GM12878 (cell line): ENCODE data around the gene AGFG1. TPM values are rescaled to one million over a fixed set of nuclear protein-coding genes. Genes with fewer than 3 reads are reported as not detected.
A peak's percentile ranks its signal among the peaks of the same experiment; 100 is the strongest.

Experiments
- ATAC-seq: fragments of 200-7000 bp; cut with Tn5 transposase; 3 replicates; pipeline ENCODE4 v1.9.1; 2020; ENCODE audit warnings: mild to moderate bottlenecking, moderate library complexity
- BruUV-seq: library from RNA; stranded (reverse); fragments of 400-500 nt; replicated peaks from 2 replicates; lab custom pipeline; 2021; lab: Mats Ljungman, UMichigan
- CTCF ChIA-PET: fragments of 300-600 bp; sonication (Branson Sonifier 250); formaldehyde crosslinking; extraction: SDS; loops from one replicate; lab custom pipeline; 2021; ENCODE audit warnings: inconsistent platforms; lab: Yijun Ruan, JAX
- POLR2A ChIA-PET: fragments of 350-600 bp; formaldehyde crosslinking; extraction: SDS; loops from one replicate; lab custom pipeline; 2021; ENCODE audit warnings: inconsistent platforms; lab: Charles Lee
- RAD21 ChIA-PET: fragments of 300-600 bp; sonication (Branson Sonifier 250); formaldehyde crosslinking; loops from one replicate; lab custom pipeline; 2023; ENCODE audit warnings: antibody characterized with exemption; ENCODE audit not compliant: unreplicated experiment; lab: Charles Lee
- SMC1A ChIA-PET: fragments of 300-600 bp; sonication (Branson Sonifier 250); formaldehyde crosslinking; loops from one replicate; lab custom pipeline; 2023; ENCODE audit not compliant: unreplicated experiment, uncharacterized antibody; lab: Charles Lee
- DNase-seq: peaks from one replicate; pipeline ENCODE4 v3.0.0-alpha.2; 2011; ENCODE audit warnings: low read depth, low spot score
- FAIRE-seq: peaks from 3 replicates; lab custom pipeline; 2011; peaks lifted over from hg19 to GRCh38; lab: Jason Lieb, UNC
- H2AFZ ChIP-seq: 2 replicates; pipeline ENCODE4 v1.6.0; 2011; ENCODE audit warnings: low read depth, low read length, control low read depth; ENCODE audit not compliant: control insufficient read depth
- H3K27ac ChIP-seq: 2 replicates; pipeline ENCODE4 v1.5.1; 2011; ENCODE audit warnings: control low read depth; ENCODE audit not compliant: control insufficient read depth, insufficient read depth
- H3K27me3 ChIP-seq, 2 experiments: replicated peaks in 1 of 2; 2 replicates each; pipeline versions ENCODE4 v1.6.0 to v1.6.1; 2011; ENCODE audit warnings: low read length in 1 of 2; ENCODE audit not compliant: control insufficient read depth in 2 of 2, insufficient read depth in 2 of 2
- H3K36me3 ChIP-seq, 2 experiments: 2 replicates each; pipeline ENCODE4 v1.5.1; 2011; ENCODE audit warnings: low read length in 1 of 2; ENCODE audit not compliant: control insufficient read depth in 2 of 2, insufficient read depth in 2 of 2
- H3K4me1 ChIP-seq: 2 replicates; pipeline ENCODE4 v1.6.1; 2011; ENCODE audit warnings: mild to moderate bottlenecking, low read length, moderate library complexity, mixed read lengths; ENCODE audit not compliant: control insufficient read depth, insufficient read depth
- H3K4me2 ChIP-seq: 2 replicates; pipeline ENCODE4 v1.6.0; 2011; ENCODE audit warnings: control low read depth; ENCODE audit not compliant: control insufficient read depth, insufficient read depth
- H3K4me3 ChIP-seq: fragments of 200-600 bp; sonication (generic); 2 replicates; pipeline ENCODE4 v1.5.1; 2016
- H3K79me2 ChIP-seq: 2 replicates; pipeline ENCODE4 v1.6.0; 2011; ENCODE audit warnings: low read length; ENCODE audit not compliant: control insufficient read depth, insufficient read depth
- H3K9ac ChIP-seq: 2 replicates; pipeline ENCODE4 v1.8.0; 2011; ENCODE audit warnings: low read length, control low read depth, mixed read lengths; ENCODE audit not compliant: control insufficient read depth, insufficient read depth
- H3K9me3 ChIP-seq: replicated peaks from 3 replicates; pipeline ENCODE4 v1.5.1; 2011; ENCODE audit warnings: mild to moderate bottlenecking, low read length; ENCODE audit not compliant: control insufficient read depth, insufficient read depth
- H4K20me1 ChIP-seq: 2 replicates; pipeline ENCODE4 v1.6.0; 2011; ENCODE audit not compliant: control insufficient read depth, insufficient read depth
- ATF7 ChIP-seq: fragments of 450-650 bp; IDR thresholded peaks from 2 replicates; pipeline ENCODE4 v1.6.1; 2016; ENCODE audit warnings: low read depth, mild to moderate bottlenecking
- BCL11A ChIP-seq: IDR thresholded peaks from 2 replicates; pipeline ENCODE4 v1.6.1; 2011; ENCODE audit warnings: low read depth, low read length
- EP300 ChIP-seq, 2 experiments: fragments of 150-350 bp in 1 of 2; IDR thresholded peaks; 2 replicates each; pipeline ENCODE4 v1.6.1; 2011 to 2012; ENCODE audit warnings: low read depth in 2 of 2, low read length in 2 of 2, borderline replicate concordance in 1 of 2, improper control_type of control experiment in 1 of 2, inconsistent platforms in 1 of 2; ENCODE audit not compliant: control insufficient read depth in 1 of 2
- IKZF1 ChIP-seq: fragments of 450-650 bp; conservative IDR thresholded peaks from 2 replicates; pipeline ENCODE4 v1.6.1; 2017; ENCODE audit warnings: antibody characterized with exemption, mild to moderate bottlenecking
- MEF2B ChIP-seq: fragments of 450-650 bp; IDR thresholded peaks from 2 replicates; pipeline ENCODE4 v1.6.1; 2018; ENCODE audit warnings: mild to moderate bottlenecking, moderate library complexity; ENCODE audit not compliant: partially characterized antibody, poor library complexity, severe bottlenecking
- MTA2 ChIP-seq: fragments of 450-650 bp; IDR thresholded peaks from 2 replicates; pipeline ENCODE4 v1.6.1; 2016; ENCODE audit warnings: low read depth, mild to moderate bottlenecking, moderate library complexity
- NFYA ChIP-seq: IDR thresholded peaks from 2 replicates; pipeline ENCODE4 v1.6.1; 2011; ENCODE audit warnings: low read depth, mild to moderate bottlenecking, low read length, improper control_type of control experiment, borderline replicate concordance
- POLR2AphosphoS5 ChIP-seq: IDR thresholded peaks from 2 replicates; pipeline ENCODE4 v1.6.1; 2011; ENCODE audit warnings: mild to moderate bottlenecking, low read length, inconsistent platforms
- RELA ChIP-seq: fragments of 450-650 bp; IDR thresholded peaks from 2 replicates; pipeline ENCODE4 v1.8.0; 2014; ENCODE audit warnings: borderline replicate concordance; ENCODE audit not compliant: partially characterized antibody
- RELB ChIP-seq: fragments of 450-650 bp; IDR thresholded peaks from 2 replicates; pipeline ENCODE4 v1.6.1; 2017; ENCODE audit warnings: low read depth, mild to moderate bottlenecking, moderate library complexity
- SMARCA5 ChIP-seq: fragments of 450-650 bp; IDR thresholded peaks from 2 replicates; pipeline ENCODE4 v1.6.1; 2017; ENCODE audit warnings: mild to moderate bottlenecking
- ZBTB33 ChIP-seq: fragments of 450-650 bp; IDR thresholded peaks from 2 replicates; pipeline ENCODE4 v1.6.1; 2017; ENCODE audit warnings: mild to moderate bottlenecking
- ZNF687 ChIP-seq: fragments of 450-650 bp; IDR thresholded peaks from 2 replicates; pipeline ENCODE4 v1.6.1; 2017; ENCODE audit warnings: mild to moderate bottlenecking, moderate library complexity
- WGBS: methylation state at CpG from one replicate; pipeline ENCODE4 v1.1.6; 2016; ENCODE audit warnings: low lambda C conversion rate; ENCODE audit not compliant: insufficient replicate concordance, insufficient coverage; ENCODE audit errors: missing lambda C conversion rate; 5-methylcytosine and 5-hydroxymethylcytosine counted together
- in situ Hi-C: fragments of 300-500 bp; cut with MboI; formaldehyde crosslinking; loops from 9 replicates; pipeline ENCODE4 v1.14.3; 2018; ENCODE audit warnings: mixed read lengths
- intact Hi-C: fragments of 100-400 bp; cut with micrococcal nuclease; formaldehyde crosslinking; loops from one replicate; pipeline ENCODE4 v1.14.2; 2022; ENCODE audit not compliant: unreplicated experiment
- polyA plus RNA-seq, 11 experiments: library from polyadenylated mRNA; depleted of rRNA in 4 of 11; unstranded in 6 of 11; stranded (reverse) in 5 of 11; fragments of >200 nt; fragmentation: Nextera tagmentation in 4 of 11; fragmentation: Illumina TruSeq in 1 of 11; extraction: Ambion mirVana in 4 of 11; extraction: Trizol in 1 of 11; gene quantifications; 1 replicate in 1 of 11; 2 replicates in 10 of 11; pipeline versions ENCODE4 v1.2.1 to v1.2.3, GENCODE V29; 2011 to 2016; ENCODE audit warnings: inconsistent platforms in 2 of 11, missing spikeins in 2 of 11, low read depth in 1 of 11
- total RNA-seq, 4 experiments: library from RNA; depleted of rRNA in 3 of 4; stranded (reverse); fragments of >200 nt in 3 of 4; fragmentation: Illumina TruSeq in 1 of 4; extraction: Trizol in 1 of 4; gene quantifications; 2 replicates each; pipeline versions ENCODE4 v1.2.1 to v1.2.3, GENCODE V29; 2013 to 2021

The AGFG1 gene
- total and polyA plus RNA-seq, 10 of the 15 experiments (the other 5 are each of a cell fraction or from before 2014, with no cell fraction given) = 7.3 to 243 (median 81.7) TPM

- BruUV-seq = TSS peak; percentile 88
- no peaks in the 10 kb centered on the region for H3K27me3 ChIP-seq
- no peak for DNase-seq
- peak overlapping the region; percentile 77 for H3K27ac ChIP-seq
- H3K4me1 ChIP-seq = peaks cover 52% of the 10 kb centered on the region
- H3K4me2 ChIP-seq = peak overlapping the region; percentile 88
- H2AFZ ChIP-seq = peak overlapping the region; percentile 77; the same call in 1 of the 2 replicates
- RAD21 ChIA-PET = interaction anchor here (0.6 to 3.5 kb wide), 10 partner anchors 10 to 691 kb away, joined by 3 to 16 read pairs (median 4); no protein-coding TSS in a partner anchor
- no peaks in the 10 kb centered on the region for H3K79me2 ChIP-seq
- POLR2A ChIA-PET = interaction anchor here (0.6 to 2.2 kb wide), 5 partner anchors 10 to 77 kb away, joined by 4 to 11 read pairs (median 7); no protein-coding TSS in a partner anchor
- H3K4me3 ChIP-seq = peak overlapping the region; percentile 51; the same call in 1 of the 2 replicates
- no peaks in the 10 kb centered on the region for H3K9me3 ChIP-seq
- H3K36me3 ChIP-seq = no peaks in the 10 kb centered on the region
- CTCF ChIA-PET = interaction anchor here (0.8 to 6.8 kb wide), 9 partner anchors 8 to 303 kb away, joined by 3 to 48 read pairs (median 6); partner anchors contain the start of gene AGFG1
- no peaks in the 10 kb centered on the region for H4K20me1 ChIP-seq
- H3K9ac ChIP-seq = peak overlapping the region; percentile 37
- in situ Hi-C loops = no loop called here
- 8% methylated on average over 13 of the region's 13 CpGs for WGBS
- intact Hi-C loops = loop anchor here (1.0 to 5.0 kb wide), 4 partner anchors 9 to 384 kb away; partner anchors contain the start of genes AGFG1 and MFF
- FAIRE-seq = peak; percentile 52
- peak; percentile 50 for ATAC-seq
- SMC1A ChIA-PET = interaction anchor here (0.9 to 14.3 kb wide), 7 partner anchors 11 to 303 kb away, joined by 3 to 191 read pairs (median 3); no protein-coding TSS in a partner anchor
- peak; percentile 39; the same call in 1 of the 2 replicates for TF ChIP-seq SMARCA5
- TF ChIP-seq EP300 (IDR thresholded peaks at IDR 0.05; ENCODE audit: borderline replicate concordance in 1 of 2, control insufficient read depth in 1 of 2, low read depth in 2 of 2, low read length in 2 of 2) = peak in 1 of 2 experiments; percentile 15; a peak in 1 of 4 replicates
- no peak for TF ChIP-seq ZBTB33
- TF ChIP-seq NFYA = no peak
- no peak for TF ChIP-seq ATF7
- TF ChIP-seq IKZF1 = peak; percentile 42; the same call in 1 of the 2 replicates
- TF ChIP-seq ZNF687 = peak; percentile 44; the same call in 1 of the 2 replicates
- TF ChIP-seq MEF2B = peak; percentile 65
- peak; percentile 49; the same call in 1 of the 2 replicates for TF ChIP-seq MTA2
- TF ChIP-seq RELB = peak; percentile 71; the same call in 1 of the 2 replicates
- peak; percentile 6; the same call in 1 of the 2 replicates for TF ChIP-seq POLR2AphosphoS5
- TF ChIP-seq BCL11A = 0 out of 2 replicates have a peak, but pooled peaks have one; percentile 28
- peak; percentile 19 for TF ChIP-seq RELA
Observed at GRCh38 chr2:227462972-227463931, 8.7 kb upstream of the AGFG1 start.
